PFSK-1 (cell line): ENCODE measurements around the gene PPM1N.

Source experiments
- FOXP2 ChIP-seq: optimal IDR thresholded peaks from 2 replicates; pipeline ENCODE3; 2011; ENCODE audit warnings: borderline replicate concordance, control low read depth, inconsistent platforms; ENCODE audit not compliant: insufficient read depth; ENCODE audit errors: extremely low read length, extremely low read depth
- POLR2AphosphoS5 ChIP-seq: IDR thresholded peaks from 2 replicates; pipeline ENCODE4 v1.6.1; 2012; ENCODE audit warnings: low read depth, mild to moderate bottlenecking, control low read depth, low read length, moderate library complexity
- SIN3A ChIP-seq: IDR thresholded peaks from 2 replicates; pipeline ENCODE4 v1.6.1; 2012; ENCODE audit warnings: mild to moderate bottlenecking, low read length, moderate library complexity, borderline replicate concordance; ENCODE audit not compliant: insufficient read depth
- TAF1 ChIP-seq: IDR thresholded peaks from 2 replicates; pipeline ENCODE4 v1.6.1; 2012; ENCODE audit warnings: low read length, control low read depth, borderline replicate concordance; ENCODE audit not compliant: insufficient read depth
- TF ChIP-seq, protein P1 (sequence below), 2 experiments: IDR thresholded peaks; 2 replicates each; pipeline versions ENCODE4 v1.6.1 to v1.8.0; 2011 to 2012; ENCODE audit warnings: low read depth in 2 of 2, low read length in 2 of 2, control low read depth in 1 of 2, inconsistent platforms in 1 of 2, mild to moderate bottlenecking in 1 of 2, moderate library complexity in 1 of 2; ENCODE audit not compliant: insufficient read depth in 1 of 2

The PPM1N gene

DNA sequence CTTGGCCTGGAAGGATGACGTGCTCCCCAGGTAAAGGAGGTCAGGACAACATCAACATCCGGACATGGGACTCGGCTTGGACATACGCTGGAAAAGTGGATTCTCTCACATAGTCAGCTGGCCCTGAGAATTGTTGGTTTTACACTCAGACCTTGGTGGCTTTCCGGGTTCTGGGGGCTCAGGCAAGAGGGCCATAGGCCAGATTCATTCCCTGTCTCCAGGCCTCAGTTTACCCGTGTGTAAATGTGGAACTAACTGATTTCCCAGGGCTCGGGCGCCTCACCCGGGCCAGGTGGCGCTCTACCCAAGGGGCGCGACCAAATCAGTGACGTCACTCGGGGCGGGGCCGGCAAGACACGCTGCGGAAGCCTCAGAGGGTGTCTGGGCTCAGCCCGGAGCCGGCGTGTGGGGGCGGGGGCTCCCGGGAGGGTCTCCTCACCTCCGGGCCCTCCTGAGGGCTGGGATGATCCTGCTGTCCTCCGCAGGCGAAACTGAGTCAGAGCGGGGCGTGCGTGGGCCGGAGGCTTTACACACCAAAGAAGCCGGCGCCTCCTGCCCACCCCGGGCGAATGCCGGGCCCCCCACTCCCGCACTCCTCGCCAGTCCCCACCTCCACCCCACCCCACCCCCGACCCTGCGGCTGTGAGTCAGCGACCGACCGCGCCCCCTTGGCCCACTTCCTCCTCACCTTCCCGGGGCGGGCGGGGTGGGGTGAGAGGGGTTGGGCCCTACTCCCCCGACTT is 8.2 kb downstream of the PPM1N start:
- no peak for TF ChIP-seq TAF1
- peak; percentile 50; the same call in 1 of the 2 replicates for TF ChIP-seq SIN3A
- TF ChIP-seq, protein P1, sequence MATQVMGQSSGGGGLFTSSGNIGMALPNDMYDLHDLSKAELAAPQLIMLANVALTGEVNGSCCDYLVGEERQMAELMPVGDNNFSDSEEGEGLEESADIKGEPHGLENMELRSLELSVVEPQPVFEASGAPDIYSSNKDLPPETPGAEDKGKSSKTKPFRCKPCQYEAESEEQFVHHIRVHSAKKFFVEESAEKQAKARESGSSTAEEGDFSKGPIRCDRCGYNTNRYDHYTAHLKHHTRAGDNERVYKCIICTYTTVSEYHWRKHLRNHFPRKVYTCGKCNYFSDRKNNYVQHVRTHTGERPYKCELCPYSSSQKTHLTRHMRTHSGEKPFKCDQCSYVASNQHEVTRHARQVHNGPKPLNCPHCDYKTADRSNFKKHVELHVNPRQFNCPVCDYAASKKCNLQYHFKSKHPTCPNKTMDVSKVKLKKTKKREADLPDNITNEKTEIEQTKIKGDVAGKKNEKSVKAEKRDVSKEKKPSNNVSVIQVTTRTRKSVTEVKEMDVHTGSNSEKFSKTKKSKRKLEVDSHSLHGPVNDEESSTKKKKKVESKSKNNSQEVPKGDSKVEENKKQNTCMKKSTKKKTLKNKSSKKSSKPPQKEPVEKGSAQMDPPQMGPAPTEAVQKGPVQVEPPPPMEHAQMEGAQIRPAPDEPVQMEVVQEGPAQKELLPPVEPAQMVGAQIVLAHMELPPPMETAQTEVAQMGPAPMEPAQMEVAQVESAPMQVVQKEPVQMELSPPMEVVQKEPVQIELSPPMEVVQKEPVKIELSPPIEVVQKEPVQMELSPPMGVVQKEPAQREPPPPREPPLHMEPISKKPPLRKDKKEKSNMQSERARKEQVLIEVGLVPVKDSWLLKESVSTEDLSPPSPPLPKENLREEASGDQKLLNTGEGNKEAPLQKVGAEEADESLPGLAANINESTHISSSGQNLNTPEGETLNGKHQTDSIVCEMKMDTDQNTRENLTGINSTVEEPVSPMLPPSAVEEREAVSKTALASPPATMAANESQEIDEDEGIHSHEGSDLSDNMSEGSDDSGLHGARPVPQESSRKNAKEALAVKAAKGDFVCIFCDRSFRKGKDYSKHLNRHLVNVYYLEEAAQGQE (IDR thresholded peaks at IDR 0.05; ENCODE audit: insufficient read depth in 1 of 2, low read depth in 2 of 2, low read length in 2 of 2) = 0 out of 4 replicates have a peak, but pooled peaks of 1 of the 2 experiments have one; percentile 24
- peak; percentile 65 for TF ChIP-seq FOXP2
- TF ChIP-seq POLR2AphosphoS5 = peak; percentile 80

DNA sequence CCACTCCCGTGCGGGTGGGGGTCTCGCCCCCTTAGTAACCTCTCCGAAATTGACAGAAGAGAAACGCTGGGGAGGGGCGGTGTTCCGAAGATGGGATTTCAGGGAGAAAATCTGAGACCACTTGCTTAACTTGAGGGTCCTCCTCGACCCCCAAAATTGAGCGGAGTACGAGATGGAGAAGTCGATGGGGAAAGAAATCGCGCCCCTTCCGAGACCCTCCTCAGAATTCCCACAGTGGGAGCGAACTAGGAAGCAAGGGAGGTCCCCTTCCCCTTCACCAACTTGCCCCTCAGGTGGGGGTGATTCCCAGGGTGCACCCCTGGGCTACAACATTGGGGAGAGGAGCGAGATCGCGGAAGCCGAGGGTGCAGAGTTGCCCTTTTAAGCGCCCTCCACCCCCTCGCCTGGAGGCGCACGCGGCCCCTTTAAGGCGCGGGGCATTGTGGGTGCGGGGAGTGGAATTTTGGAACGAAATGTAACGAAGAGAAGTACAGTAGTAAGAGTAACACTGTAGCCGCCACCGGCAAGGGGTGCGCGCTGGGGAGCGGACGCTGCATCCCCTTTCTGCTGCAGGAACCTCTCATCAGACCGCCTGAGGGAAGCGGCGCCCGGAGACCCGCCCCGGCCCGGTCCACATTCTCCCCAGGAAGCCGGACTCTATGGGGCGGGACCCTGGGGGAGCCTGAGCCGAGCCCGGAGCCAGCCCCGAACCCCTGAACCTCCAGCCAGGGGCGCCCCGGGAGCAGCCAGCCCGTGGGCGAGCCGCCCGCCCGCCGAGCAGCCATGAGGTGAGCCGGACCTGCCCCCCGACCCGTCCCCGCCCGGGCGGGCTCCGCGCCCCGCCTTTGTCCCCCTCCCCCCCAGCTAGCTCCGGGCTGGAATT is 9.0 kb downstream of the PPM1N start, which contains the start of gene VASP:
TSS of gene VASP (plus strand) at position 491 of the 883 bp plus-strand sequence. CDS start at position 784, 293 bp downstream.
- 0 out of 2 replicates have a peak, but pooled peaks have one; percentile 79 for TF ChIP-seq SIN3A
- TF ChIP-seq, protein P1 (IDR thresholded peaks at IDR 0.05; ENCODE audit: insufficient read depth in 1 of 2, low read depth in 2 of 2, low read length in 2 of 2) = peak in 1 of 2 experiments; percentile 44; a peak in 1 of 4 replicates
- TF ChIP-seq FOXP2 = no peak
- peak; percentile 92; the same call in 1 of the 2 replicates for TF ChIP-seq TAF1
- peak; percentile 83 for TF ChIP-seq POLR2AphosphoS5

DNA sequence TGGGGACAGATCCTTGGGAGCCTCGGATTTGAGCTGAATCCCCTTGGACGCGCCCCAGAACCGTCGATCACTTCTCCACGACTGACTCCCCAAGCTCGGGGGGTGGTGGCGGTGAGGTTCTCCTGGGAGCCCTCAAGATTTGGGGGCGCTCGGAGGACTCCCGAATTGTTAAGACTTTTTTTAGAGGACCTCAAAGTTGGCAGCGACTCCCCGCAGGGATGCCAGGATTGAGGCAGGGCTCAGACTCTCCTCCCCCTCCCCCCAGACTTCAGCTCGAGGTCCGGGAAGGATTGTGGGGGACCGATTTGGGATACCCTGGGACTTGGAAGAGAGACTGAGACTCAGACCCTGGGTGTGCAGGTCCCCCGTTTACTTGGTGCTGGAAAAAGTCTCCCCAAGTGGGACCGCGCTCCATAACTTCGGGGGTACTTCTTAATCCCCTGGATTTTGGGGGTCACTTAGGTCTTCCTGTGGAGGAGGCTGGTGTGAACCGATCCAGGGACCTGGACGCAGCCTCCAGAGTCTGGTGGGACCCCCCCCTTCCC is 9.7 kb downstream of the PPM1N start:
- TF ChIP-seq, protein P1 (IDR thresholded peaks at IDR 0.05; ENCODE audit: insufficient read depth in 1 of 2, low read depth in 2 of 2, low read length in 2 of 2) = no peak
- TF ChIP-seq TAF1 = no peak
- TF ChIP-seq POLR2AphosphoS5 = no peak
- no peak for TF ChIP-seq SIN3A
- TF ChIP-seq FOXP2 = no peak

DNA sequence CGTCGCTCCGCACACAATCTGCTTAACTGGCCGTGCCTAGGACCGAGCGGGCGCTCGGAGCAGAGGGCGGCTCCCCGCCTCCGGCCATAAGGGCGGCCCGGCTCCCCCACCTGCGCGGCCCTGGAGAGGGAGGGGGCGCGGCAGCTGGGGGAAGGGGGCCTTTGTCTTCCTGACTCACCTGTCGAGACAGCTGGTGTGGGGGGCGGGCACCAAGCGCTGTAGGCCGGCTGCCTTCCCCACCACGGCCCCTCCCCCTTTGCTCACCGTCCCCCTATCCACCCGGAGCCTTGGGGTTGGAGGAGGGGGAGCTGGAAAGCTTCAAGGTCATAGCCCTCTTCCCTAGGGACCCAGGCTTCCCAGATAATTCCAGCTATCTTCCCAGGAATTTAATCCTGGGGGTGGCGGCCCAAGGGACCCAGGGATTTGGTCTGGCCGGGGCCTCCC is 10.2 kb downstream of the PPM1N start:
- TF ChIP-seq, protein P1 (IDR thresholded peaks at IDR 0.05; ENCODE audit: insufficient read depth in 1 of 2, low read depth in 2 of 2, low read length in 2 of 2) = no peak
- TF ChIP-seq TAF1 (no peak), POLR2AphosphoS5 (no peak), SIN3A (no peak), FOXP2 (no peak)
